Subcutaneous abdominal adipose tissue (tissue), 5 donors: ENCODE data around the gene AMOT.
"Not testable (repeated sequence)": the region's sequence is repeated elsewhere in the genome, so short reads cannot be mapped to it uniquely, and the experiment has no call there.

Experiments
- H3K27ac ChIP-seq: one replicate; pipeline ENCODE4 v1.7.0; 2013; ENCODE audit warnings: low read depth, mild to moderate bottlenecking, inconsistent platforms, low read length, moderate library complexity
- H3K27me3 ChIP-seq, 5 donors: one replicate each; pipeline ENCODE4 v1.7.0; 2013; ENCODE audit warnings: low read length in 5 of 5, inconsistent platforms in 1 of 5; ENCODE audit not compliant: control insufficient read depth in 5 of 5, insufficient read depth in 4 of 5
- H3K36me3 ChIP-seq, 5 donors: one replicate each; pipeline ENCODE4 v1.7.0; 2013; ENCODE audit warnings: low read length in 5 of 5; ENCODE audit not compliant: control insufficient read depth in 5 of 5, insufficient read depth in 5 of 5
- H3K4me1 ChIP-seq, 5 donors: one replicate each; pipeline ENCODE4 v1.7.0; 2013; ENCODE audit warnings: low read length in 5 of 5, mild to moderate bottlenecking in 3 of 5, moderate library complexity in 1 of 5; ENCODE audit not compliant: control insufficient read depth in 5 of 5, insufficient read depth in 5 of 5
- H3K4me3 ChIP-seq, 5 donors: one replicate each; pipeline ENCODE4 v1.7.0; 2013; ENCODE audit warnings: low read length in 5 of 5, low read depth in 1 of 5
- H3K9ac ChIP-seq, 5 donors: one replicate each; pipeline ENCODE4 v1.7.0; 2013; ENCODE audit warnings: low read length in 5 of 5, mild to moderate bottlenecking in 4 of 5, moderate library complexity in 3 of 5
- H3K9me3 ChIP-seq, 5 donors: one replicate each; pipeline ENCODE4 v1.7.0; 2013; ENCODE audit warnings: low read length in 5 of 5; ENCODE audit not compliant: control insufficient read depth in 5 of 5
- donor health status: healthy.
- donor health status: healthy.
- donor health status: healthy.
- donor health status: healthy.
- donor health status: healthy.

AMOT gene

GRCh38 chrX:112863850-112864249 lies 23.2 kb upstream of the AMOT start:
- H3K27me3 ChIP-seq = peaks cover 0 to 5% (median 0%) of the 10 kb centered on the region in 5 donors
- H3K9me3 ChIP-seq = no peaks in the 10 kb centered on the region
- peaks cover 0 to 3% (median 0%) of the 10 kb centered on the region in 5 donors for H3K4me1 ChIP-seq
- H3K9ac ChIP-seq = no peak overlapping the region
- no peak overlapping the region for H3K27ac ChIP-seq
- H3K36me3 ChIP-seq = no peaks in the 10 kb centered on the region
- H3K4me3 ChIP-seq = no peak overlapping the region

- Histone ChIP-seq H3K9me3 (no peaks in the 10 kb centered on the region), H3K9ac (no peak overlapping the region), H3K27me3 (peaks cover 0 to 15% (median 0%) of the 10 kb centered on the region in 5 donors), H3K27ac (no peak overlapping the region), H3K4me3 (no peak overlapping the region), H3K4me1 (peaks cover 0 to 2% (median 0%) of the 10 kb centered on the region in 5 donors), H3K36me3 (no peaks in the 10 kb centered on the region)
These were observed 16.8 kb upstream of the AMOT start for GRCh38 chrX:112857478-112857878.

- H3K36me3 ChIP-seq, H3K9me3 ChIP-seq, H3K4me3 ChIP-seq, H3K9ac ChIP-seq, H3K27ac ChIP-seq: not testable (repeated sequence)
- peaks cover 0 to 15% (median 0%) of the 10 kb centered on the region in 5 donors for H3K27me3 ChIP-seq
- H3K4me1 ChIP-seq = peaks cover 0 to 13% (median 10%) of the 10 kb centered on the region in 5 donors
These were observed 14.3 kb upstream of the AMOT start for GRCh38 chrX:112854901-112855300.

- peaks cover 0 to 13% (median 10%) of the 10 kb centered on the region in 5 donors for H3K4me1 ChIP-seq
- peaks cover 0 to 15% (median 3%) of the 10 kb centered on the region in 5 donors for H3K27me3 ChIP-seq
- H3K9me3 ChIP-seq = no peaks in the 10 kb centered on the region
- H3K27ac ChIP-seq = no peak overlapping the region
- H3K9ac ChIP-seq = no peak overlapping the region
- no peaks in the 10 kb centered on the region for H3K36me3 ChIP-seq
- H3K4me3 ChIP-seq = no peak overlapping the region
These were observed 12.2 kb upstream of the AMOT start for GRCh38 chrX:112852851-112853250.

- Histone ChIP-seq H3K36me3 (no peaks in the 10 kb centered on the region), H3K27me3 (peaks cover 0 to 9% (median 3%) of the 10 kb centered on the region in 5 donors), H3K4me1 (peaks cover 0 to 13% (median 10%) of the 10 kb centered on the region in 5 donors), H3K9me3 (no peaks in the 10 kb centered on the region), H3K4me3 (no peak overlapping the region), H3K9ac (no peak overlapping the region), H3K27ac (no peak overlapping the region)
These were observed 11.2 kb upstream of the AMOT start for GRCh38 chrX:112851806-112852205.

- H3K4me1 ChIP-seq = peaks cover 0 to 14% (median 11%) of the 10 kb centered on the region in 5 donors
- H3K9ac ChIP-seq = no peak overlapping the region
- H3K36me3 ChIP-seq = no peaks in the 10 kb centered on the region
- H3K27ac ChIP-seq = no peak overlapping the region
- H3K27me3 ChIP-seq = peaks cover 0 to 9% (median 3%) of the 10 kb centered on the region in 5 donors
- no peak overlapping the region for H3K4me3 ChIP-seq
- H3K9me3 ChIP-seq = no peaks in the 10 kb centered on the region
These were observed 10.6 kb upstream of the AMOT start for GRCh38 chrX:112851161-112851779.

- Histone ChIP-seq H3K27ac (no peak overlapping the region), H3K4me3 (no peak overlapping the region), H3K27me3 (peaks cover 0 to 6% (median 0%) of the 10 kb centered on the region in 5 donors), H3K9ac (no peak overlapping the region), H3K9me3 (no peaks in the 10 kb centered on the region), H3K4me1 (peaks cover 0 to 16% (median 12%) of the 10 kb centered on the region in 5 donors), H3K36me3 (no peaks in the 10 kb centered on the region)
These were observed 8.4 kb upstream of the AMOT start for GRCh38 chrX:112849016-112849415.

GRCh38 chrX:112846782-112847181 lies 6.2 kb upstream of the AMOT start:
- no peaks in the 10 kb centered on the region for H3K36me3 ChIP-seq
- H3K27me3 ChIP-seq = peaks cover 0 to 8% (median 4%) of the 10 kb centered on the region in 5 donors
- H3K9ac ChIP-seq = no peak overlapping the region
- peaks cover 0 to 14% (median 8%) of the 10 kb centered on the region in 5 donors for H3K4me1 ChIP-seq
- H3K4me3 ChIP-seq = no peak overlapping the region
- H3K27ac ChIP-seq = no peak overlapping the region
- no peaks in the 10 kb centered on the region for H3K9me3 ChIP-seq

GRCh38 chrX:112846187-112846586 lies 5.6 kb upstream of the AMOT start:
- H3K4me3 ChIP-seq = no peak overlapping the region
- no peak overlapping the region for H3K27ac ChIP-seq

GRCh38 chrX:112844250-112844649 lies 3.6 kb upstream of the AMOT start:
- no peak overlapping the region for H3K4me3 ChIP-seq
- H3K4me1 ChIP-seq = peaks cover 0 to 18% (median 13%) of the 10 kb centered on the region in 5 donors
- H3K27me3 ChIP-seq = peaks cover 0 to 12% (median 10%) of the 10 kb centered on the region in 5 donors
- no peaks in the 10 kb centered on the region for H3K36me3 ChIP-seq
- no peak overlapping the region for H3K9ac ChIP-seq
- H3K27ac ChIP-seq = no peak overlapping the region
- H3K9me3 ChIP-seq = no peaks in the 10 kb centered on the region

More at GRCh38 chrX:112846187-112846586, 5.6 kb upstream of the AMOT start:
- Histone ChIP-seq H3K4me1 (peaks cover 0 to 10% (median 6%) of the 10 kb centered on the region in 5 donors), H3K27me3 (peaks cover 0 to 11% (median 4%) of the 10 kb centered on the region in 5 donors), H3K9me3 (no peaks in the 10 kb centered on the region), H3K9ac (no peak overlapping the region), H3K36me3 (no peaks in the 10 kb centered on the region)
